Muscle layer of colon (tissue), 2 donors: Measurements from ENCODE around the gene BDKRB1.

Source experiments
- H3K27ac ChIP-seq: one replicate; pipeline ENCODE4 v1.7.0; 2013; ENCODE audit warnings: low read depth, mild to moderate bottlenecking, low read length, moderate library complexity
- H3K27me3 ChIP-seq, 2 donors: one replicate each; pipeline ENCODE4 v1.7.0; 2013; ENCODE audit warnings: low read length in 2 of 2, mild to moderate bottlenecking in 2 of 2; ENCODE audit not compliant: insufficient read depth in 2 of 2, control insufficient read depth in 1 of 2
- H3K36me3 ChIP-seq: one replicate; pipeline ENCODE4 v1.7.0; 2013; ENCODE audit warnings: mild to moderate bottlenecking, low read length; ENCODE audit not compliant: insufficient read depth
- H3K4me1 ChIP-seq: one replicate; pipeline ENCODE4 v1.7.0; 2013; ENCODE audit warnings: mild to moderate bottlenecking, low read length; ENCODE audit not compliant: insufficient read depth
- H3K4me3 ChIP-seq, 2 donors: one replicate each; pipeline ENCODE4 v1.7.0; 2013; ENCODE audit warnings: low read length in 2 of 2, low read depth in 1 of 2, mild to moderate bottlenecking in 1 of 2, moderate library complexity in 1 of 2
- H3K9ac ChIP-seq: one replicate; pipeline ENCODE4 v1.7.0; 2013; ENCODE audit warnings: low read length
- H3K9me3 ChIP-seq: one replicate; pipeline ENCODE4 v1.7.0; 2013; ENCODE audit warnings: mild to moderate bottlenecking, low read length
- donor health status: abdominal sarcoma.
- donor health status: Adenocarcinoma of cecum.

BDKRB1 gene

DNA sequence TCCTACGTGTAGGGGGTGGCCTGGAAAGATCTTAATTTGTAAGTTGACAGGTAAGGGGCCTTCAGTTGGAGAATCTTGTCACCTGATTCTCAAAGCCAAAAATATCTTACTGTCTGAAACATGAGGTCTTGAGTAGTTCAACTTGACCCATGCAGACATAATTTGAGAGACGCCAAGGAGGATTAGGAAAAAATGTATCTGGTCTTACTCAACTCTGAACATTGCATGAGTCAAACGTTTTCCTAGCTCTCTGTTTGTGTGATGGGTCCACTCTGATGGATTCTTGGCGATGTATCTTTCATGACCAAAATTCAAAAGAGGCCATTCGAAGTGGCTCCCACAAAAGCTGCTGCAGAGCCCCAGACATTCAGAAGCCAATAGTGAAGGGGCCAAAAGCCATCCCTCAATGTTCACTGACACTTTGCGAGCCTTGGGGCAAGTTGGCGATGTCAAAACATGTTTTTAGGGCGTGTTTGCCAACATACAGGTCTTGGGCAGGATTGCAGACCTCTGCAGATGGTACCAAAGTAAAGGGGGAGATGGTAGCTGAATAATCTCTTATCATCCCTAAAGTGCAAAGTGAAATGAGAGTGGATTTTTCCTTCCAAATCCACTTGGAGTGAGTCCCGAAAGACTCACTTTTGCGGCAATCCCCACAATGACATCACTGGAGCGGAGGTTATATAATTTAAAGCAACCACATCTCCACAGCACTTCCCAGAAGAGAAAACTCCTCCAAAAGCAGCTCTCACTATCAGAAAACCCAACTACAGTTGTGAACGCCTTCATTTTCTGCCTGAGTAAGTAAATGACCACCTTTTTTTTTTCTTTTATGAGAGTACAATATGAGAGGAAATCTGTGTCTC lies at the start of gene BDKRB1:
Gene BDKRB1 (plus strand): TSS at position 710 of the 866 bp plus-strand sequence. CDS start 7,473 bp downstream, outside the sequence.
- H3K27ac ChIP-seq = peak within 1 kb of the TSS; percentile 35
- no peaks in the 10 kb centered on the region for H3K36me3 ChIP-seq
- no peaks in the 10 kb centered on the region for H3K9me3 ChIP-seq
- no peak within 1 kb of the TSS for H3K9ac ChIP-seq
- no peak within 1 kb of the TSS for H3K4me3 ChIP-seq
- peaks cover 26% of the 10 kb centered on the region for H3K4me1 ChIP-seq
- H3K27me3 ChIP-seq = no peaks in the 10 kb centered on the region

GRCh38 chr14:96206461-96206860 lies 49.5 kb upstream of the BDKRB1 start:
- Histone ChIP-seq H3K9ac (no peak overlapping the region), H3K27me3 (no peaks in the 10 kb centered on the region), H3K27ac (peak overlapping the region; percentile 82), H3K9me3 (no peaks in the 10 kb centered on the region), H3K36me3 (no peaks in the 10 kb centered on the region), H3K4me1 (peaks cover 20% of the 10 kb centered on the region), H3K4me3 (peak overlapping the region in 1 of 2 donors; percentile 31)

DNA sequence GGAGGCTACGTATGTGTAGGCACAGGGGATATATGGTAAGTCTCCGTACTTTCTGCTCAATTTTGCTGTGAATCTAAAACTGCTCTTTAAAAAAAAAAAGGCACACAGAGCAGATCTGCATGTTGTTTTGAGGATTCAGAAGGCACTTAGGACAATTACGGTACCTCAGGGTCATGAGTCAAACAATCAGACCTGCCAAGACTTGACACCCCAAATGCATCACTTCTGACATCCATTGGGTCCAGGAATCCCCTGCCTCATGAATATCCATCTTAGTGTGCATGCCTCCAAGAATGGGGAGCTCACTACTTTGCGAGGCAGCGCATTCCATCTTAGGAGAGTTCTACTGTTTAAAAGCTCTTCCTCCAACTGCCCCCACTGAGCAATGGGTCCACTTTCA lies 48.3 kb upstream of the BDKRB1 start:
- H3K9me3 ChIP-seq = no peaks in the 10 kb centered on the region
- H3K27ac ChIP-seq = no peak overlapping the region
- H3K4me1 ChIP-seq = peaks cover 20% of the 10 kb centered on the region
- no peaks in the 10 kb centered on the region for H3K27me3 ChIP-seq
- no peaks in the 10 kb centered on the region for H3K36me3 ChIP-seq
- H3K9ac ChIP-seq = no peak overlapping the region
- no peak overlapping the region for H3K4me3 ChIP-seq

GRCh38 chr14:96208739-96209138 lies 47.3 kb upstream of the BDKRB1 start:
- H3K4me3 ChIP-seq = no peak overlapping the region

GRCh38 chr14:96212140-96212539 lies 43.9 kb upstream of the BDKRB1 start:
- H3K4me1 ChIP-seq = peaks cover 13% of the 10 kb centered on the region
- no peaks in the 10 kb centered on the region for H3K27me3 ChIP-seq
- no peaks in the 10 kb centered on the region for H3K36me3 ChIP-seq
- no peaks in the 10 kb centered on the region for H3K9me3 ChIP-seq
- no peak overlapping the region for H3K4me3 ChIP-seq
- H3K27ac ChIP-seq = no peak overlapping the region
- H3K9ac ChIP-seq = no peak overlapping the region

More at GRCh38 chr14:96208739-96209138, 47.3 kb upstream of the BDKRB1 start:
- H3K4me1 ChIP-seq = peaks cover 18% of the 10 kb centered on the region
- no peak overlapping the region for H3K9ac ChIP-seq
- no peaks in the 10 kb centered on the region for H3K36me3 ChIP-seq
- H3K27ac ChIP-seq = no peak overlapping the region
- no peaks in the 10 kb centered on the region for H3K9me3 ChIP-seq
- H3K27me3 ChIP-seq = no peaks in the 10 kb centered on the region

DNA sequence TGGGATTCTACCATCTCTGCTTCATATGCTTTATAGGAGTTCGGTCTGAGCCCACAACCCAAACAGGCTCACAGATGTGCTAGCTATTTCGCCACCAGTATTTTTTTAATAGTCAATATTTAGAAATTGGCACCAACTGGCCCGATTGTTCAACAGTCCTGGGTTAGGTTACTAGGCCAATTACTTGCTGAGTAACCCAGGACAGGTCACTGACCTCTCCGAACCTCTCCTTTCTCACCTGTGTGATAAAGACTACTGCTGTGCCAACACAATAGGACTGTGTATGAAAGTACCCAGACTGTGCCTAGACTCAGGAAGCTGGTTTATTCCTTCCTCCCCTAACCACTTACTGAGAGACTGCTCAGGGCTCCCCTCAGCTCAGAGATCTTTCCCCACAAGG lies 43.1 kb upstream of the BDKRB1 start:
- H3K4me3 ChIP-seq = no peak overlapping the region
- H3K27me3 ChIP-seq = no peaks in the 10 kb centered on the region
- no peaks in the 10 kb centered on the region for H3K36me3 ChIP-seq
- no peak overlapping the region for H3K27ac ChIP-seq
- peaks cover 13% of the 10 kb centered on the region for H3K4me1 ChIP-seq
- H3K9ac ChIP-seq = no peak overlapping the region
- no peaks in the 10 kb centered on the region for H3K9me3 ChIP-seq

DNA sequence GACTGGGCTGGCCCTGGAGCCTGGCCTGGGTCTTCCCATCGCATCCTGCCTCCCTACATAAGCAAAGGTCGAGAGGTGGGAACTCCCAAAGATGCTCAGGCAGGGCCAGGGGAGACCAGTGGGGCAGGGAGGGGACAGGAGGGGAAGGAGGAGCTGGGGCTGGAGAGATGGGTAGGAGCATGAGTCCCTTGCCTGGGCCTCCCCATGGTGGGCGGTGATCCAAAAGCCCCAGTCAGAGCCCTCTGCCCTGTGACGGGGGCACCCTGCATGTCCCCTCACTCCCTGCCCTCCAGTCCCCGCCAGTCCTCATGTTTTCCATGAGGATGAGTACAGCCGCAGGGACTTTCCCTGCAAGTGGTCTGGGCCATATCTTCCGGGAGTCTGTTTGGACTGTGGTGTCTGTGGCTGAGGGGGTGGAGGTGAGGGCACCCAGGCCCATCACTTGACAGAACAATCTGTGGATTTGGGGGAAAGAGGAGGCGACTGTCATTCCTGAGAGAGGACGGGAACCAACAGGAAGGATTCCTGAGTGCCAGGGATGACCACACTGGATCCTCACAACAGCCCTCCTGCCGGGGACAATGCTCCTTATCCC lies 42.0 kb upstream of the BDKRB1 start:
- Histone ChIP-seq H3K4me1 (peaks cover 13% of the 10 kb centered on the region), H3K9ac (no peak overlapping the region), H3K27ac (no peak overlapping the region), H3K4me3 (no peak overlapping the region), H3K36me3 (no peaks in the 10 kb centered on the region), H3K27me3 (no peaks in the 10 kb centered on the region), H3K9me3 (no peaks in the 10 kb centered on the region)

- H3K27ac ChIP-seq = no peak overlapping the region
- peaks cover 13% of the 10 kb centered on the region for H3K4me1 ChIP-seq
- no peak overlapping the region for H3K9ac ChIP-seq
- no peaks in the 10 kb centered on the region for H3K9me3 ChIP-seq
- no peaks in the 10 kb centered on the region for H3K27me3 ChIP-seq
- H3K4me3 ChIP-seq = no peak overlapping the region
- no peaks in the 10 kb centered on the region for H3K36me3 ChIP-seq
These were observed 41.2 kb upstream of the BDKRB1 start for GRCh38 chr14:96214793-96215192.

- Histone ChIP-seq H3K4me1 (peaks cover 16% of the 10 kb centered on the region), H3K27ac (no peak overlapping the region), H3K9ac (no peak overlapping the region), H3K4me3 (no peak overlapping the region), H3K9me3 (no peaks in the 10 kb centered on the region), H3K27me3 (no peaks in the 10 kb centered on the region), H3K36me3 (no peaks in the 10 kb centered on the region)
These were observed 40.4 kb upstream of the BDKRB1 start for GRCh38 chr14:96215452-96216244.

DNA sequence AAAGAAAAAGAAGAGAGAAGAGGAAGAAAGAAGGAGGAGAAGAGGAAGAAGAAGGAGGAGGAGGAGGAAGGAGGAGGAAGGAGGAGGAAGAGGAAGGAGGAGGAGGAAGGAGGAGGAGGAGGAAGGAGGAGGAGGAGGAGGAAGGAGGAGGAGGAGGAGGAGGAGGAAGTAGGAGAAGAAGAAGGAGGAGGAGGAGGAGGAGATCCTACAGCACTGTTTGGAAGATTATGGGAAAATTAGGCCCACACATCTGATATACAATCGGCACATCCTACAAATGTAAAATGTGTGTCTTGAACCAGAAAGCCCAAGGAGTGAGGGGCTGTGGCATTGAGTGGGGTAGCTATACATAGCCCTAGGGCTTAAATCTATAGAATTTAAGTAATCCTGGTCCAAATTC lies 39.4 kb upstream of the BDKRB1 start:
- Histone ChIP-seq H3K9ac (no peak overlapping the region), H3K36me3 (no peaks in the 10 kb centered on the region), H3K27ac (no peak overlapping the region), H3K27me3 (no peaks in the 10 kb centered on the region), H3K9me3 (no peaks in the 10 kb centered on the region), H3K4me1 (peaks cover 23% of the 10 kb centered on the region), H3K4me3 (no peak overlapping the region)

GRCh38 chr14:96217376-96217913 lies 38.6 kb upstream of the BDKRB1 start:
- Histone ChIP-seq H3K27ac (no peak overlapping the region), H3K36me3 (no peaks in the 10 kb centered on the region), H3K4me1 (peaks cover 23% of the 10 kb centered on the region), H3K27me3 (no peaks in the 10 kb centered on the region), H3K4me3 (no peak overlapping the region), H3K9ac (no peak overlapping the region), H3K9me3 (no peaks in the 10 kb centered on the region)
